ELR (cell line): ENCODE data around the gene PLCL1.
"Not testable (repeated sequence)": the region's sequence is repeated elsewhere in the genome, so short reads cannot be mapped to it uniquely, and the experiment has no call there.

Experiments
- DNase-seq: peaks from one replicate; pipeline ENCODE4 v3.0.0-alpha.2; 2015; ENCODE audit warnings: low read depth

The PLCL1 gene

GRCh38 chr2:198178766-198179165 is 374.4 kb downstream of the PLCL1 start:
- no peak for DNase-seq

GRCh38 chr2:198186257-198186656 is 381.9 kb downstream of the PLCL1 start:
- DNase-seq: no peak

GRCh38 chr2:198187841-198188240 is 383.4 kb downstream of the PLCL1 start:
- DNase-seq: no peak

- no peak for DNase-seq
These were observed 384.6 kb downstream of the PLCL1 start for GRCh38 chr2:198188982-198189381.

GRCh38 chr2:198191651-198192050 is 387.3 kb downstream of the PLCL1 start:
- no peak for DNase-seq

- not testable (repeated sequence) for DNase-seq
These were observed 392.2 kb downstream of the PLCL1 start for GRCh38 chr2:198196556-198196955.
